Measurements from ENCODE around the gene C11orf97.

The C11orf97 gene

GRCh38 chr11:94526645-94527438 is 14.6 kb downstream of the C11orf97 start:
- Histone ChIP-seq H3K36me3 (ENCODE audit: control insufficient read depth in 1 of 2, insufficient read depth in 2 of 2, low read length in 2 of 2) (no peaks in the 10 kb centered on the region), H3K27ac (ENCODE audit: low read length) (no peak overlapping the region), H3K9me3 (ENCODE audit: control insufficient read depth in 1 of 2, low read length in 2 of 2) (no peaks in the 10 kb centered on the region), H3K27me3 (ENCODE audit: low read depth, low read length) (no peaks in the 10 kb centered on the region), H3K4me3 (ENCODE audit: low read depth in 1 of 2, low read length in 2 of 2) (no peak overlapping the region), H3K4me1 (ENCODE audit: control insufficient read depth in 1 of 2, insufficient read depth in 2 of 2, low read length in 2 of 2) (peaks cover 0 to 5% of the 10 kb centered on the region in 2 donors)

GRCh38 chr11:94528551-94528950 is 16.3 kb downstream of the C11orf97 start:
- Histone ChIP-seq H3K9me3 (ENCODE audit: control insufficient read depth in 1 of 2, low read length in 2 of 2) (no peaks in the 10 kb centered on the region), H3K36me3 (ENCODE audit: control insufficient read depth in 1 of 2, insufficient read depth in 2 of 2, low read length in 2 of 2) (no peaks in the 10 kb centered on the region), H3K27me3 (ENCODE audit: low read depth, low read length) (no peaks in the 10 kb centered on the region), H3K4me1 (ENCODE audit: control insufficient read depth in 1 of 2, insufficient read depth in 2 of 2, low read length in 2 of 2) (peaks cover 4 to 7% of the 10 kb centered on the region in 2 donors), H3K4me3 (ENCODE audit: low read depth in 1 of 2, low read length in 2 of 2) (no peak overlapping the region), H3K27ac (ENCODE audit: low read length) (no peak overlapping the region)

GRCh38 chr11:94532211-94532610 is 19.9 kb downstream of the C11orf97 start:
- no peak overlapping the region for H3K4me3 ChIP-seq (ENCODE audit: low read depth in 1 of 2, low read length in 2 of 2)
- H3K27ac ChIP-seq (ENCODE audit: low read length), result no peak overlapping the region
- no peaks in the 10 kb centered on the region for H3K36me3 ChIP-seq (ENCODE audit: control insufficient read depth in 1 of 2, insufficient read depth in 2 of 2, low read length in 2 of 2)
- H3K4me1 ChIP-seq (ENCODE audit: control insufficient read depth in 1 of 2, insufficient read depth in 2 of 2, low read length in 2 of 2), result peaks cover 4 to 8% of the 10 kb centered on the region in 2 donors
- no peaks in the 10 kb centered on the region for H3K27me3 ChIP-seq (ENCODE audit: low read depth, low read length)
- H3K9me3 ChIP-seq (ENCODE audit: control insufficient read depth in 1 of 2, low read length in 2 of 2), result no peaks in the 10 kb centered on the region

- Histone ChIP-seq H3K9me3 (ENCODE audit: control insufficient read depth in 1 of 2, low read length in 2 of 2) (no peaks in the 10 kb centered on the region), H3K27ac (ENCODE audit: low read length) (no peak overlapping the region), H3K36me3 (ENCODE audit: control insufficient read depth in 1 of 2, insufficient read depth in 2 of 2, low read length in 2 of 2) (no peaks in the 10 kb centered on the region), H3K4me3 (ENCODE audit: low read depth in 1 of 2, low read length in 2 of 2) (no peak overlapping the region), H3K27me3 (ENCODE audit: low read depth, low read length) (no peaks in the 10 kb centered on the region), H3K4me1 (ENCODE audit: control insufficient read depth in 1 of 2, insufficient read depth in 2 of 2, low read length in 2 of 2) (peaks cover 4 to 8% of the 10 kb centered on the region in 2 donors)
Measured at GRCh38 chr11:94533206-94533605, 20.9 kb downstream of the C11orf97 start.

GRCh38 chr11:94533696-94534630 is 21.7 kb downstream of the C11orf97 start:
- Histone ChIP-seq H3K36me3 (ENCODE audit: control insufficient read depth in 1 of 2, insufficient read depth in 2 of 2, low read length in 2 of 2) (no peaks in the 10 kb centered on the region), H3K4me1 (ENCODE audit: control insufficient read depth in 1 of 2, insufficient read depth in 2 of 2, low read length in 2 of 2) (peaks cover 4 to 8% of the 10 kb centered on the region in 2 donors), H3K4me3 (ENCODE audit: low read depth in 1 of 2, low read length in 2 of 2) (peak overlapping the region in 1 of 2 donors; percentile 3), H3K9me3 (ENCODE audit: control insufficient read depth in 1 of 2, low read length in 2 of 2) (no peaks in the 10 kb centered on the region), H3K27me3 (ENCODE audit: low read depth, low read length) (no peaks in the 10 kb centered on the region), H3K27ac (ENCODE audit: low read length) (no peak overlapping the region)

- peaks cover 4 to 8% of the 10 kb centered on the region in 2 donors for H3K4me1 ChIP-seq (ENCODE audit: control insufficient read depth in 1 of 2, insufficient read depth in 2 of 2, low read length in 2 of 2)
- H3K4me3 ChIP-seq (ENCODE audit: low read depth in 1 of 2, low read length in 2 of 2), result no peak overlapping the region
- H3K27ac ChIP-seq (ENCODE audit: low read length), result no peak overlapping the region
- no peaks in the 10 kb centered on the region for H3K36me3 ChIP-seq (ENCODE audit: control insufficient read depth in 1 of 2, insufficient read depth in 2 of 2, low read length in 2 of 2)
- H3K27me3 ChIP-seq (ENCODE audit: low read depth, low read length), result no peaks in the 10 kb centered on the region
- no peaks in the 10 kb centered on the region for H3K9me3 ChIP-seq (ENCODE audit: control insufficient read depth in 1 of 2, low read length in 2 of 2)
Measured at GRCh38 chr11:94536386-94536785, 24.1 kb downstream of the C11orf97 start.

GRCh38 chr11:94537031-94537600 is 24.9 kb downstream of the C11orf97 start:
- no peak overlapping the region for H3K27ac ChIP-seq (ENCODE audit: low read length)
- H3K4me3 ChIP-seq (ENCODE audit: low read depth in 1 of 2, low read length in 2 of 2), result no peak overlapping the region
- peaks cover 4 to 8% of the 10 kb centered on the region in 2 donors for H3K4me1 ChIP-seq (ENCODE audit: control insufficient read depth in 1 of 2, insufficient read depth in 2 of 2, low read length in 2 of 2)
- no peaks in the 10 kb centered on the region for H3K36me3 ChIP-seq (ENCODE audit: control insufficient read depth in 1 of 2, insufficient read depth in 2 of 2, low read length in 2 of 2)
- no peaks in the 10 kb centered on the region for H3K27me3 ChIP-seq (ENCODE audit: low read depth, low read length)
- H3K9me3 ChIP-seq (ENCODE audit: control insufficient read depth in 1 of 2, low read length in 2 of 2), result no peaks in the 10 kb centered on the region

- H3K27ac ChIP-seq (ENCODE audit: low read length), result peak overlapping the region; percentile 47
- peaks cover 0 to 3% of the 10 kb centered on the region in 2 donors for H3K36me3 ChIP-seq (ENCODE audit: control insufficient read depth in 1 of 2, insufficient read depth in 2 of 2, low read length in 2 of 2)
- H3K9me3 ChIP-seq (ENCODE audit: control insufficient read depth in 1 of 2, low read length in 2 of 2), result no peaks in the 10 kb centered on the region
- H3K4me3 ChIP-seq (ENCODE audit: low read depth in 1 of 2, low read length in 2 of 2), result no peak overlapping the region
- peaks cover 0 to 9% of the 10 kb centered on the region in 2 donors for H3K4me1 ChIP-seq (ENCODE audit: control insufficient read depth in 1 of 2, insufficient read depth in 2 of 2, low read length in 2 of 2)
- no peaks in the 10 kb centered on the region for H3K27me3 ChIP-seq (ENCODE audit: low read depth, low read length)
Measured at GRCh38 chr11:94539420-94539819, 27.2 kb downstream of the C11orf97 start.

GRCh38 chr11:94543695-94544645 is 31.7 kb downstream of the C11orf97 start, which contains the start of gene FUT4:
TSS of gene FUT4 (plus strand) at chr11:94543921. CDS start at chr11:94544134, 213 bp downstream.
- peaks cover 0 to 3% of the 10 kb centered on the region in 2 donors for H3K36me3 ChIP-seq (ENCODE audit: control insufficient read depth in 1 of 2, insufficient read depth in 2 of 2, low read length in 2 of 2)
- H3K4me1 ChIP-seq (ENCODE audit: control insufficient read depth in 1 of 2, insufficient read depth in 2 of 2, low read length in 2 of 2), result peaks cover 0 to 45% of the 10 kb centered on the region in 2 donors
- no peaks in the 10 kb centered on the region for H3K27me3 ChIP-seq (ENCODE audit: low read depth, low read length)
- H3K4me3 ChIP-seq (ENCODE audit: low read depth in 1 of 2, low read length in 2 of 2), result peak within 1 kb of the TSS; percentile 70 to 72
- H3K27ac ChIP-seq (ENCODE audit: low read length), result peak within 1 kb of the TSS; percentile 82
- H3K9me3 ChIP-seq (ENCODE audit: control insufficient read depth in 1 of 2, low read length in 2 of 2), result no peaks in the 10 kb centered on the region

GRCh38 chr11:94544646-94545263 is 32.5 kb downstream of the C11orf97 start:
- Histone ChIP-seq H3K36me3 (ENCODE audit: control insufficient read depth in 1 of 2, insufficient read depth in 2 of 2, low read length in 2 of 2) (peaks cover 0 to 3% of the 10 kb centered on the region in 2 donors), H3K4me3 (ENCODE audit: low read depth in 1 of 2, low read length in 2 of 2) (peak overlapping the region; percentile 70 to 72), H3K27me3 (ENCODE audit: low read depth, low read length) (no peaks in the 10 kb centered on the region), H3K4me1 (ENCODE audit: control insufficient read depth in 1 of 2, insufficient read depth in 2 of 2, low read length in 2 of 2) (peaks cover 0 to 49% of the 10 kb centered on the region in 2 donors), H3K27ac (ENCODE audit: low read length) (no peak overlapping the region), H3K9me3 (ENCODE audit: control insufficient read depth in 1 of 2, low read length in 2 of 2) (no peaks in the 10 kb centered on the region)
